GM19438 (cell line): Measurements from ENCODE around the gene CCNB2.
"Not testable (repeated sequence)": the region's sequence is repeated elsewhere in the genome, so short reads cannot be mapped to it uniquely, and the experiment has no call there.

Experiments
- ATAC-seq: cut with Tn5 transposase; IDR thresholded peaks from one replicate; pipeline ENCODE4 v1.9.1; 2021; ENCODE audit warnings: low read depth; ENCODE audit not compliant: unreplicated experiment

CCNB2 gene

DNA sequence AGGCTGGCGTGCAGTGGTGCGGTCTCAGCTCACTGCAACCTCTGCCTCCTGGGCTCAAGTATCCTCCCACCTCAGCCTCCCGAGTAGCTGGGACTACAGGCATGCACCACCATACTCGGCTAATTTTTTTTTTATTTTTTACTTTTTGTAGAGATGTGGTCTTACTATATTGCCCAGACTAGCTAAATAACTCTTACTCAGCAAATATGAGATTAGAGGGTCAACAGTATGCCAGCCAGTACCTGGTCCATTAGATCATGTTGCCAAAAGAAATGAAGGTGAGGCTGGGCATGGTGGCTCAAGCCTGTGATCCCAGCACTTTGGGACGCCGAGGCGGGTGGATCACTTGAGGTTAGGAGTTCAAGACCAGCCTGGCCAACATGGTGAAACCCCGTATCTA, 57.1 kb downstream of the CCNB2 start:
- not testable (repeated sequence) for ATAC-seq

DNA sequence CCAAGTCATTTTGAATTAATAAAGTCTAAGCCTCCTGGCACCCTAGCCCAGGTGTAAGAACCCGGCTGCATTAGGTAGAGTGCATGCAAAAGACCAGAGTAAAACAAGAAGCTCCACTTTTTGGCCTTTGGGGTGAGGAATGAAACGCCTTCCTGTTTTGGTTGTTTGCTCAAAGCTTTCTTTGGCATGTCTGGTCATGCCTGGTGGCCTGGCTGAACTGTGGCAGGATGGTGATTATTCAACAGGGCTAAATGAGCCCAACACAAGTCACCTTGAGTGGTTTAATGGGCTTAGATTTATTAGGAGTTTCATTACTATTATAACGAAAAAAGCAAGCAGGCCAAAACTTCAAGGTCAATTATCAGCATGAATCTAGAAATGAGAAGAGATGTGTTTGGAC, 60.8 kb downstream of the CCNB2 start:
- no peak for ATAC-seq

- no peak for ATAC-seq
Observed at GRCh38 chr15:59166166-59166565, 61.2 kb downstream of the CCNB2 start.

- no peak for ATAC-seq
Observed at GRCh38 chr15:59166601-59167265, 61.8 kb downstream of the CCNB2 start.

DNA sequence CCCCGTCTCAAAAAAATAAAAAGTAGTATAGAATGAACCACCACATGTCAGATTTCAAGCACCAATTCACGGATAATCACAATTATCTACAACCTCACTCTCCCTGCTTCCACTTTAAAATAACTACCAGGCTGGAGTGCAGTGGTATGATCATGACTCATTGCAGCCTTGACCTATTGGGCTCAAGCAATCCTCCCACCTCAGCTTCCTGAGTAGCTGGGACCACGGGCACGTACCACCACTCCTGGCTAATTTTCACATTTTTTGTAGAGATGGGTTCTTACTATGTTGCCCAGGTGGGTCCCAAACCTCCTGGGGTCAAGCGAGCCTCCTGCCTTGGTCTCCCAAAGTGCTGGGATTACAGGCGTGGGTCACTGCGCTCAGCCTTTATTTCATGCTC, 63.6 kb downstream of the CCNB2 start:
- ATAC-seq = no peak

- ATAC-seq = no peak
Observed at GRCh38 chr15:59169251-59169708, 64.3 kb downstream of the CCNB2 start.

DNA sequence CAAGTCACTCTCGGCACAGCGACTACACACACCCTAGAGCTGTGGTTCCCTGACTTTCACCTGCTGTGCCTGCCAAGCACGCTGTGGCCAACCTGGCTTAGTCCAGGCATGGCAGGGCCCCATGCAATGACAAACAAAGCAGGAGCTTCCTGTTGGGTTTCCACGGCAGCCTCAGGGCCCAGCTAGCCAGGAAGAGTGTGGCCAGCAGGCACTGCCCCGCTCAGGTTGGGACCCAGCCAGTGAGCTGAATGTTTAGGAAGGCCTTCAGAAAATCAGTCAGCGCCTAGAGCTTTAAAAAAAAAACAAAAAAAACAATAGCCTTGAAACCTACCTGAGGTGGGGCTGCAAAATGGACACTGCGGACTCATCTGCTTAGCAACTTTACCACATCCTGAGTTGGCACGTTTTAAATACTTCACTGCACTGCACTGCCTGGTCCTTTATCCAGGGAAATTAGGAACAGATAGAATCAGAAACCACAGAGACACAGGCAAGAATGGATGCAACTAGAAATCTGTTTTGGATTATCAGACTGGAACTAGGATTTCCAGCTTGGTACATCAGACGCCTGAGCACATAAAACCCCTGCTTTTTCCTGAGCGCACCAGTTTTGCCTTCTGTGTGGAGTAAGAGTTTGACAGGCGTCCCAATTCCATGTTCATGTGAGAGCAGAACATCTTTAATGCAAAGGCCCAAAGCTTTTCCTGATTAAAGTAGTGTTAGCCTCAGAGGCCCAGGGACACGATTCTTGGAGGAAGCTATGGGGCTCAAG, 65.5 kb downstream of the CCNB2 start:
- no peak for ATAC-seq

GRCh38 chr15:59171067-59171397, 66.1 kb downstream of the CCNB2 start:
- ATAC-seq = no peak

DNA sequence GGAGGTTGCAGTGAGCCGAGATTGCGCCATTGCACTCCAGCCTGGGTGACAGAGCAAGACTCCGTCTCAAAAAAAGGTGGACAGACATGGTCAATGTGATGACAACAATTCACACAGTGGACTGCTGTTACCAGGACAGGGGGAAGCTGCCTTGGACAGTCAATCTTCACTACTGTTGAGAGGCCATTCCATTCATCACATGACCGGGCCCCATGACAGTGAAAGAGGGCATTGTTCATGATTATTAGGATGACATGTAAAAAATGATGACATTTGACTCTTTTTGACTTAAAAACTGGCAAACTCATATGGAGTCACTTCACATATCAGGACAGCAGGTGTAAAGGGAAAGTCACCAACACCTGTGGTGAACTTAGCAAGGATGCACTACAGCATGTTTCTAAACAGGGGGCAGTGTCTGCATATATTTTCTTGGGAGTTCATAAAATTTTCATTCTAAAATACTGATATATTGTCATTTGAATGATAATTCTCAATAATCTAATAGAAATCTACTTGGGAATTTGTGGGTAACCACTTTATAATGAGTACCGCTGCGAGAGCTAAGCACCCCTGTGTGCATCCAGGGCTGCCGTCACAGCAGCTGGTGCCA, 67.4 kb downstream of the CCNB2 start:
- no peak for ATAC-seq

GRCh38 chr15:59173194-59173593, 68.2 kb downstream of the CCNB2 start:
- ATAC-seq = no peak

DNA sequence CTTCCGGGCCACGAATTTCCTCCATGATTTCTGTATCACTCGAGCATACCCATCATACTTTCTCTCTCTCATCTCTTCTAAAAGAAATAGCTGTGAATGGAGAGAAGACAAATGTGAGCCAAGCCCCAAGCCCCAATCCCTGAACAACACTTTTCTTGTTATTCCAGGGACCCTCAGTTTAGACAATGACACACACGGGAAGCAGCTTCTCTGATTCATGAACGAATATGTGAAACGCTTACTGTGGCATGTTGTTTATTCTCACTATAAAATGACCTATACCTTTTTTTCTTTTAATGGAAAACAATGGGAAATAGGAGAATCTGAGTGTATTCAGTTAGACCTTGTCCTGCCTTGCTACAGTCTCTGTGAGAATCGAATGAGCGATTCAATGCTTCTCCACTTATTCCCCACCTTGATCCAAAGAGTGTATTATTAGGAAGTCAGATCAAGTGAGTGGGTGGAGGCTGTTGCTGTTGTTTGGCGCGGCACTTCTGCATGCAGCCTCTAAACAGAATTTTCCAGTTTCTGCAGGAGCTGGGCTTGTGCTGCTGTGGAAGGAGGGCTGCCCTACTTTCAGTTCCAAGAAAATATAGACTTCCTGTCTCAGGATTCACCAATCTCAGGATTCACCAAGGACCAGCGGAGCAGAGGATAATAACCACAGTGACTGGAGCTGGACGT, 69.3 kb downstream of the CCNB2 start:
- no peak for ATAC-seq
